GM21737 (cell line): ENCODE data around the gene ATF6.

Experiments used
- ATAC-seq: cut with Tn5 transposase; IDR thresholded peaks from one replicate; pipeline ENCODE4 v1.9.1; 2021; ENCODE audit warnings: mild to moderate bottlenecking, moderate library complexity; ENCODE audit not compliant: unreplicated experiment

Gene ATF6

DNA sequence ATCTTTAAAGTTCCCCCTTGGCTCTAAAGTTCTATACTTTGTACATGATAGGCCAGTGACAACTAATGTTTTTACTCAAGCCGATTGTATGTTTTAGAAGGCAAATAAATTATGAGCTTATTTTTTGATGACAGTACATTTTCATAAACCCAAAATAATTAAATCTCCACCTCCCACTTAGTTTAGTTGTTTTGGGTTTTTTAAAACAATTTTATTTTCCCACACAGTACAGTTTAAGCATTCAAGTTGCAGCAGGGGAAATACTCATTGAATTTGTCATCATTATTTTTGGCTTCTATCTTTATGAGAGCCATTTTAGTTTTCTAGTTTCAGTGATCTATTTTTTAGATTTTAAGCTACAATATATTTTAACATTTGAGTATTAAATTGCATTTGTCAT, 163.9 kb downstream of the ATF6 start:
- ATAC-seq, result no peak

DNA sequence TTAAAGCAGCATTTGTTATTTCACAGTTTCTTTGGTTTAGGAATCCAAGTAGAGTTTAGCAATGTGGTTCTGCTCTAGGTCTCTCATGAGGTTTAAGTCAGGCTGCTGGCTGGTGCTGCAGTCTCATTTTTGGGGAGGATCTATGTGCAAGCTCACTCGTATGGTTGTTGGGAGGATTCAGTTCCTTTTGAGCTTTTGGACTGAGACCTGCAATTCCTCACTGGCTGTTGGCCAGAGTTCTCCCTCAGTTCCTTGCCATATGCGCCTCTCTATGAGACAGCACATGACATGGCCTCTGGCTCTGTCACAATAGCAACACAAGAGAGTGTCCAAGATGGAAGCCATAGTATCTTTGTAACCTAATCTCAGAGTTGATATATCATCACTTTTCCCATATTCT, 166.5 kb downstream of the ATF6 start:
- ATAC-seq, result no peak

DNA sequence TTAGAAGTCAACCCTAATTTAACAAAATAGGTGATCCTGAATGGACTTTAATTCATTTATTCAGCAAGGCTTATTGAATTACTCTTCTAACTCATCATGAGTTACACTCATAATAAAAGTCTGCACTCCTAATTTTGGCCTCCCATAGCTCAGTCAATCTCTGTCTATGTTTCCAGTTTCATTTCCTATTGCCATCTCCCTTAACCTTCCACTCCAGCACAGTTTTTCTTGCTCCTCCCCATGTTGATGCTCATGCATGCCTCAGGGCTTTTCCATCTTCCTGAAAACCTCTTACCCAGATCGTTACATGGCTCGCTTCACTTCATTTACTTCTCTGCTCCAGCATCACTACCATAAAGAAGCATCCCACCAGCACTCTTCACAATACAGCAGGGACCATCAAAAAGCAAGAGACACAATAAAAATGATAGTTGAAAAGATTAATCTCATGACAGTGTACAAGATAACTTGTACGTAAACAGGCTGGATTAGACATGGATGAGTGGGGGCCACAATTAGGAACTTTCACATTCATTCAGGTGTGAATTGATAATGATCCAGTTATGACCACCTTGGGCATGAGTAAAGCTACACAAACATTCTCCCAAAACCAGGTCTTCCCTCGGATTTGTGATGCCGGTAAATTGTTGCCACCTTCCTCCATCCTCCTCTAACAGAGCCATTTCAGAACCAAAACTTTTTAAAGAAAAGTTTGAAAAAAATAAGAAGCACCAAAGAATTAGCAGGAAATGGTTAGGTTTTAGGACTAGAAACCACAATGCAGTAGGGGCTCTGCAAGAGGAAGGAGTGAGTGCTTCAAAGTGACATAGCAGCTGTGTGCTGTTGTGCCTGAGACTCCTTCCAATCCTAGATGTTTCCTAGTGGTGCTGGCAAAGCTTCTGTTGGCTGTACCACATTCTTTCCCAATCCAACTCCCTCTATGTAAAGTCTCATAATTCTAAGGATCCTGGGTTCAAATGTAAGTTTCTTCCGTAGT, 167.8 kb downstream of the ATF6 start:
- ATAC-seq, result no peak

DNA sequence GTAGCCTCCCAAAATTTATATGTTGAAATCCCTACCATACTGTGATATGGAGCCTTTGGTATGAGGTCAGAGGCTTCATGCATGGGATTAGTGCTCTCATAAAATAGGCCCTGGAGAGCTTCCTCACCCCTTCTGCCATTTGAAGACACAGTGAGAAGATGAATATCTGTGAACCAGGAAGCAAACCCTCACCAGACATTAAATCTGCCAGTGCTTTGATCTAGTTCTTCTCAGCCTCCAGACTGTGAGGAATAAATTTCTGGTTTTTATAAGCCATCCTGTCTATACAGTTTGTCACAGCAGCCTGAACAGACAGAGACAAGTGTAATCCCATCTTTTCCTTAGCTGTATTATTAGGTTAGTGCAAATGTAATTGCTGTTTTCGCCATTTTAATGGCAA, 169.1 kb downstream of the ATF6 start:
- no peak for ATAC-seq

DNA sequence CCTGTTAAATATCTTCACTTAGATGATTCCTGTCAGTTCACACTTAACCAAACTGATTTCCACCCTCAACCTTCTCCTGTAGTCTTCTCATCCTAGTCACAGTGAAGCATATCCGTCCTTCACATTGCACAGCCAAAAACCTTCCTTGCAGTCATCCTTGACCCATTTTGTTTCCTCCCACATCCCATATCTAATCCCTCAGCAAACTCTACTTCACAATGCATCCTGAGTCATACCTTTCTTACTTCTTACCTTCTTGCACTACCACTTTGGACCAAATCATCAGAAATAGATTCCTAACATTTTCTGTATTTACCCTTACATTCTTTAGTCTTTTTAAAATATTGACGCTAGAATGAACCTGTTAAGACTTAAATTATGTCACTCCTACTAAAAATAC, 170.7 kb downstream of the ATF6 start:
- no peak for ATAC-seq

DNA sequence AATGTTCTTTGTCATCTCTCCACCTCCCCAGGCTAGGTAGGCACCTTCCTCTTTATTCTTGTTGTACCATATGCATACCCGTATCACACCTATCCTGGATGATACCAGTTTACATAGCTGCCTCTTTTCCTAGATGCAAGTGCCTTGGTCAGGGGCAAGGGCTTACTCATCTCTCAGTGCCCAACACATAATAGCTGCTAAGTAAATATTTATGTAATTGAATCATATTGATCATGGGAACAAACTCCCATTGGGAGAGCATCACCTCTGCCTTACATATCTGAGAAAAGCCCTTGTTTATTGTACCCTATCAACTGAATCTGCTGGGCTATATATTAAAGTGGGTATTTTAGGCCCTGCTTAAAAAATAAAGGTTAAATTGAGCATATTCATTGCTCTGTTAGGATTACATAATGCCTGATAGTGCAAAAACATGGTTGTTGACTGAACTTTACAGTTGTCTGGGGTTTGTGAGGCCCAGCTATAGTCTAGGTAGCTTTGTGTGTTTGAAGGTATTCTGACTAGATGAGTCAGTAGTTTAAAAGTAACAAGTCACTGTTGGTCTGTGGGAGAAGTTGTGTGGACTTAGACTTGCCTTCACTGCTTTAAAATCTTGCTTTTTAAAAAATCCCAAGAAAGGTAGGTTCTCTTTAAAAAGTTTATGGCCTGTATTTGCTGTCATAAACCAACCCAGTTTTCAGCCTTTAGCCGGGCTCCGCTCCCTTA, 174.9 kb downstream of the ATF6 start:
- ATAC-seq, result no peak

DNA sequence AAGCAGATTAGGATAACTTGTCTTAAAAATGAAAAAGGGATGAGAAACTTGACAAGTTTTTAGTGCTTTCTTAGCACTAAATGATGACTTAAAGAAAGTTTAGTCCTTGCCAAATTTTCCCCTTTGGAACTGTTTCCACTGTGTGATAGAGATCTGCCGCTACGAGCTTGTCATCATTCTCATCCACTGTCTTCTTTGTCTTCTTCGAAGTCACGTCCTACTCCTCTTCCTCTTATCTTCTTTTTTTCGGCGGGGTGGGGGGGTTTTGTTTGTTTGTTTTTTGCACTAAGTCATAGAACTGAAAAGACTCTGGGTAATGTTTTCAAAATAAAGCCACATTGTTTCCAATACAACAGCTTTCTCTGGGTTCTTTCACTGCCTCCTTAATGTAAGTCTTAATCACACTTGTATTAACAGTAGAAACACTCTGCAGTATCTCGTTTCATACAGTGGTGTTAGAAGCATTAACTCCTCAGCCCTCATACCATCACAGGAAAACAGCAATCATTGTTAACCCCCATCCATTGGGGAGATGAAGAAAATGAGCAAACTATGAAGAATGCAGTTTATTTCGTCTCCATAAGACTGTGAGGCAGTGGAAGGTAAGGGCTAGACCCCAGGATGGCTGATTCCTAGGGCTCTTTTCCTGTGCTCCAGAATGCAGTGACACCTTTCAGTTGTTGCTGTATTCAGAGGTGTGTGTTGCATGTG, 175.8 kb downstream of the ATF6 start:
- no peak for ATAC-seq

DNA sequence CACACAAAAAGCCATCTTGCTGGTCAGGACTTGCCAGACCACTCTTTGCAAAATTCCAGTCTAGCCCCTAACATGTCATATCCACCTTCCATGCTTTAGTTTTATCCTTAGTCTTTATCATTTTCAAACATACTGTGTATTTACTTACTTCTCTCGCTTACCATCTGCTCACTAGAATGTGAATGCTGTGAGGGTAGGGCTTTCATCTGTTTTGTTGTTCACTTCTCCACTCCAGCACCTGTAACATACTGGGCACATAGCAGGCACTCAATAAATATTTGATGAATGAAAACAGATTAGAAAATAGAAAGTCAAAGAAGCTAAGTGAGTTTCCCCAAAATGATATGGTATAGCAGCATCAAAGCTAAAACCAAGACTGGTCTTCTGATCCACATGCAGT, 177.6 kb downstream of the ATF6 start:
- no peak for ATAC-seq

DNA sequence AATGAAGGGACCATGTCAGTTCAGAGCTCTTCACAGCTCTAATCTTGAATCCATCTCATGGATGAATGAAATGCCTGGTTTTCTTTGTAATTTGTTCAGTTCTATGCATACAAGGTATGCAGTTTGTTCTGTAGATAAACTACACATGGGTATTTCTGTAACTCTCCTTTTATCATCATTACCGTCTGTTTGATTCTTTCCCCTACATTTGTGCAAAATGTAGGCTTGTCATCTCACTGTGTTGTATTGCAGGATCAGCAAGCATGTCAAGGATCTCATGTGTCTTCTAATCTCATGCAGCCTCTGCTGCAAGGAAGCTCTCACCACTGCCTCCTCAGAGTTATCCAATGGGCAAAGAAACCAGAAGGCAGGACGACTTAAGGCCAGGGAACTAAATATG, 178.3 kb downstream of the ATF6 start:
- no peak for ATAC-seq

DNA sequence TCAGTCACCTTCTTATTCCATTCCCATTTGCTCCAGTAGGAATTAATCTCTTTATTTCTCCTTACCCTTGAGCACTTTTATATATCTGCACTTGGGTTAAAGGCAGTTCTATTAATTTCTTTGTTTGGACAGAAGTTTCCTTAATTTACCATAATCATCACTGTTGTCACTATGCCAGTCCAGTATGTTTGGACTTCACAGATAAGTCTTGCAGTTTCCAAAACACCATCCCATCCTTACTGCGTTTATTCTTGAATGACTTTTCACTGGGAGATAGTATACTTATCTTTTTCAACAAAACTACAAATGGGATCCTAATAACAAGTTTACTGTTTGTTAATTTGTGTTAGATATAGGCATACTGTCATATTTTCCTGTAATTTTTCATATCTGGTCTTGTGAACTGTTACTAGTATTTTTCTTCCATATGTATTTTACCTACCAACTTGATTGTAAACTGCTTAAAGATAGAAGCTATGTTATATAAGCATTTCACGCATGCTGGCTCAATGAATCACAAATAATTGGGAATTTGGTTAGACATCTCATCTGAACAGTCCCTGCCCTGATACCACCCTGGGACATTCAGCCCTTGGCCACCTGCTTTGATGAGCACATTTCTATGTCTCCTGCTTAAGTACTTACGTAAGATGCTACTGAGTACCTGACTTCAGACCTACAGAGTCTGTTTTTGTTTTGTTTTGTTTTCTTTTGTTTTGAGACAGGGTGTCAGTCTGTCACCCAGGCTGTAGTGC, 179.4 kb downstream of the ATF6 start:
- no peak for ATAC-seq

DNA sequence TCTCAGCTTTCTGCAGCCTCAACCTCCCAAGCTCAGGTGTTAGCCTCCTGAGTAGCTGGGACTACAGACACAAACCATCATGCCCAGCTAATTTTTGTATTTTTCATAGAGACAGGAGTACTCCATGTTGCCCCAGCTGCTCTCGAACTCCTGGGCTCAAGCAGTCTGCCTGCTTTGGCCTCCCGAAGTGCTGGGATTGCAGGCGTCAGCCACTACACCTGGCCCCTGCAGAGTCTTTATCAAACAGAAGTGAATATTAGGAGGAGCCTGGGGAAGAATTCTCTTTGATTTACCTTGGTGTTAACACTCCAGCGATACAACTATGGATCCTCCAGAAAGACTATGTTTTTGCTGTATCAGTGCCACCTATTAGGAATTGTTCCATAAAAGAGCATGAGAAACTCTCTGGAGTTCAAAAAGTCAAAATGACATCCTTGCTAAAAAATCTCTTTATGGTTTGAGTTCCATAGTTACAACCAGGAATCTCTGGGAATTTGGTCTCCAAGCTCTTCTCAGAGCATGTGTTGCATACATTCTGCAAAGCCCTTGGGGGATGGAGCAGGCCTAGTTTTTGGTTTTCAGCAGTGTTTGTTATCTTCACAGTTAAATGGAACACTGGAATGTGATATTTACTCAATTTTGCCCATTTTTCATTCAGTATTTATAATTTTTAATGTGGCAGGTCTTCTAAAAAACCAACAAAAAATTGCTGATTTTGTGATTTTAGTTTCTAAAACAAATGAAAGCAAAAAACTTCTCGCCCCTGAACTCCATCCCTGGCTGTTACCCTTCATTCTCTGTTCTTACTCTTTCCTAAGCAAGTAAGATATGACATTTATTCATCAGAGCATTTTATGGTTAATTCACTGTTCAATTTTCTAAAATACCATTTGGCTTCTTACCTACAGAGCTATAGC, 180.2 kb downstream of the ATF6 start:
- ATAC-seq, result no peak

DNA sequence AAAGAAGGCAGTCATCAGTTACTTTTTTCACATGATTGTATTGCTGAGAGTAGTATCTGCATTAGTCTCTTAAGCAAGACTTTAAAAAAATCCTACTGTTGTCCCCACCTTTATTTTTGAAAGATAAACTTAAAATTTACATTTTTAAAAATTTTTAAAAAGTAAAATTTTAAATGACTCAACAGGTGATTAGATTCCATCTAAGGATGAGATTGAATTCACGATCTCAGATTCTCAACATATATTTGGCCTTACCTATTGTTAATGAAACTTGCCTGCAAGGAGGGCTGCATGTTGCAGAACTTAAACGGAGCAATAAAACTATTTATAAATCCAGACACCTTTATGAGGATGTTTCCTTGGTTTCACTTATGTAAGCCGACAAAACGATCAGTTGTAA, 182.3 kb downstream of the ATF6 start:
- no peak for ATAC-seq

DNA sequence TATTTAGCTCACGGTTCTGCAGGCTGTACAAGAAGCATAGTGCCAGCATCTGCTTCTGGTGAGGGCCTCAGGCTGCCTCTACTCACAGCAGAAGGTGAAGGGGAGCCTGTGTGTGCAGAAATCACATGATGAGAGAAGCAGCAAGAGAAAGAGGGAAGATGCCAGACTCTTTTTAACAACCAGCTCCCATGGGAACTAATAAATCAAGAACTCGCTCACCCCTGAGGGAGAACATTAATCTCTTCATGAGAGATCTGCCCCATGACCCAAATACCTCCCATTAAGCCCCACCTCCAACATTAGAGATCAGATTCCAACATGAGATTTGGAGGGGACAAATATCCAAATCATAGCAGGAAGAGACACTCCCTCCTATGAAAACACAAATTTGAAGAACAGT, 183.4 kb downstream of the ATF6 start:
- no peak for ATAC-seq

DNA sequence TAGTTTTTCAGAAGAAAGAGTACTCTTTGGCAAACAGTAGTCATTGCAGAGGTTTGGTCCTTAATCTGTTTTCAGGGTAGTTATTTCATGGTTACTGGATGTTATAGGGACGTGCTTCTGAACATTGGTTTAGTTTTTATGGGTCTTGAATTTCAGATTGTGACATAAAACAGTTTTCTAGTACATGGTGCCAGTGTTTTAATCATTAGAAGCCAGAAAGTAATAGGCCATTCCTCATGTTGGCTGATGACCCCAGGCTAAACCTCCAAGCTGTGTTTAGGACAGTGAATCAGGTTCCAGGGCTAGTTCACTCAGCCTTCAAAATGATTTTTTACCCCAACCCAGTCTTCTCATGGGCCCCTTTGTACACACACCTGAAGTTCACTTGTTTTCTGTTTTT, 184.3 kb downstream of the ATF6 start:
- ATAC-seq, result no peak

DNA sequence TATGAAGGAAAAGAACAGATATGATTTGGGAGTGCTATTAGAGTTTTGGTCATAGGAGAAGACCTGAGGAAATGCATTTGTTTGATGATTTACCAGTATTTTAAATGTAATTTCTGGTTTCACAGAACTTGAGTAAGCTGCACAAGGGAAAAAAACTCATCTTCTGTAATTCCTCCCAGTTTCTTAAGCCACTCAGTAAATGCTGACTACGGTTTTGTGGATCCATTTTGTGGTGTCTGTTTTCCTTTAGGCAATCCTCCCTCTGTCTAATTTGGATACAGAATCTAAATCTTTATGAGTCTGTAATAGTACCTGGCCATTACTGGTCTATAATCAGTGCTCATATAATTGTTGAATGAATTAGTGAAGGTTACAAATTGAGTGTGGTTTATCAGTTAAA, 185.5 kb downstream of the ATF6 start:
- no peak for ATAC-seq

DNA sequence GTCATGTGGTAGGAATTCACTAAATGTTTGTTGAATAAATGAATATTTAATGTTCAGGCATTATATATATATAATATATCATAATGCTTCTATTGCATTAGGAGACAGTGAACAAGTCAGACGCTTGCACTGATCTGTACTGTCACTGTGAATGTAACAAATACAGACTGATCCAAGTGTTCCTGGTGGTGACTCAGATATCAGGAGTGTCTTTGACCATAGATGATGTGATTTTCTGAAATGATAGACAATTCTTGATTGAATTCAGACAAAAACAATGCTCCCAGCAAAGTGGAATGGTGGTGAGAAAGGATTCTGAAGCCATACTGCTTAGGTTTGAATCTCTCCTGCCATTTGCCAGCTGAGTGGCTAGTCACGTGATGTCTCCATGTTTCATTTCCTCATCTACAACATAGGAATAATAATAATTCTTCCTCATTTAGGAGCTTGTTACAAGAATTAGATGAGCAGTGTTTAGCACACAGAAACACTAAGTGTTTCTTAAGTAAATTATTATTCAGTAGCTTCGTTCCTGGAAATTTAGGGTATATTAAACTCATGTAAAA, 186.6 kb downstream of the ATF6 start:
- no peak for ATAC-seq

DNA sequence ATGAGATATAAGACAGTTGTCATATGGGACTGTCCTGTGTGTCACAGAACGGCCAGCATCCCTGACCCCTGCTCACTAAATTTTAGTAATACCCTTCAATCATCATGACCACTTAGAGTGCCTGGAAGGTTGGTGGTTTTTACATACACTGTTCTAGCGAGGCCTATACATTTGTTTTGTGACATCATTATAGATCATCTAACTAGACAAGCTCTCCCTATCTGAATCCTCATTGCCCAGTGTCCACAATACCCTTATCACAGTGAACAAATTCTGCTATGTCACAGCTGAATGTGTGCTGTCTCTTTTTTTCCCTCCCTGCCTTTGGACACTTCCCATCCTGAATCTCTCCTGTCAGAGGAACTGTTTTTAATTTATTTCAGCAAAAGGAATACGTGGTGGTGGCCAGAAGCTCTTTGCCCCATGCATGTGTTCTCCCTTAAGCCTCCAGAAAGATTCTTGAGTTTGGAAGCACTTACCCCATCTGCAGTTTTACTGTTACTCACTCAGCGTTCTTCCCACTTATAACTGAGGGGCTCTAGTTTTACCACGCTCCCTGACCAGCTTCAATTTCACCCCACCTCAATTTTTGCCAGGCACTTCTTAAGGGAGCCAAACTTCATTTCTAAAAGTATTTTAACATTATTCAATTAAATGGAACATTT, 187.3 kb downstream of the ATF6 start:
- ATAC-seq, result no peak

DNA sequence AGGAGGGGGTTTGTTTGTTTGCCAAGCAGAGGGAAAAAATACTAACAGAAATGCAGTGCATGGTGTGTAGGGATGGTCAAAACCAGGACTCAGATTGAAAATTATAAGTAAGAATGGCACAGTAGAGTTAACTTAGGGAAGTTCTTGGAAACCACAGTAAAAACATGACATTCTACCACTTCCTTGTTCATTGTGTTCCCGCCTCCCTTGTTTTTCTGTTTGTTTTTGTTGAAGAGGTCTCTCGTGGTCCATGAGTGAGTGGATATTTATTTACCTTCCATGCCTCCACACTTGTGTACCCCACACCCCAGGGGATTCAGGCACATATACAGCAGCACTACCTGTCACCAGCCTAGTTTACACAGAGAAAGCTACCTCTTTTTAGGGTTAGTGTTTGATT, 187.9 kb downstream of the ATF6 start:
- ATAC-seq, result no peak

DNA sequence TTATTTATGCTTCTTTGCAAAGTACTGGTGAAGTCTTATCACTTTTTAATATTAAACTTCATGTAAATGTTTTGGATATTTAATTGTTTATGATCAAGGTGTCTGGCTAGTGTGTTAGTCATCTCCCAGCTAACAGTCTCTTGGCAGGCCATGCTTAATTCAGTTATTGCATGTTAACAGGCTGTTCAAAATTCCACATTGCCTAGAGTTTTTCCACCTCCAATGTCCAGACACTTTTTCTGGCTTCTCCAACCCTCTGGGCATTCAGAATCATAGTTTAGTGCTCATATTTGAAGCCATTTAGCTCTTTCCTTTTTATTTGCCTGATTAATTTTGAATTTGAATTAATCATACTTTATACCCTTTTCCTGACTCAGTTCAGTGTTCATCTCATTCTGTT, 188.3 kb downstream of the ATF6 start:
- ATAC-seq, result no peak
